ENCODE data around the gene KCNJ2.

GRCh38 chr17:70139449-70139993 is 29.8 kb upstream of the KCNJ2 start:
- TF ChIP-seq POLR2A (IDR thresholded peaks at IDR 0.05), result no peak
- no peak for TF ChIP-seq CTCF (IDR thresholded peaks at IDR 0.05)
- no peak for TF ChIP-seq POLR2AphosphoS5 (IDR thresholded peaks at IDR 0.05)
